ENCODE results near the gene TSR3.

GRCh38 chr16:1336619-1337018 lies 15.1 kb downstream of the TSR3 start:
- TF ChIP-seq KLF6 (CRISPR knock-in tag; IDR thresholded peaks at IDR 0.05) (no peak), TEAD3 (CRISPR knock-in tag; optimal IDR thresholded peaks at IDR 0.05; ENCODE audit: borderline replicate concordance) (no peak), POLR2A (IDR thresholded peaks at IDR 0.05; ENCODE audit: insufficient read depth in 1 of 2, low read depth in 2 of 2, low read length in 2 of 2) (no peak), EED (CRISPR knock-in tag; IDR thresholded peaks at IDR 0.05) (no peak), RAD51 (IDR thresholded peaks at IDR 0.05; ENCODE audit: borderline replicate concordance) (no peak), ZNF761 (CRISPR knock-in tag; conservative IDR thresholded peaks at IDR 0.05) (no peak), KLF16 (CRISPR knock-in tag; IDR thresholded peaks at IDR 0.05) (no peak), HDAC2 (CRISPR knock-in tag; IDR thresholded peaks at IDR 0.05) (no peak), ZFP82 (CRISPR knock-in tag; IDR thresholded peaks at IDR 0.05; ENCODE audit: borderline replicate concordance) (no peak), CTCF (CRISPR knock-in tag; IDR thresholded peaks at IDR 0.05) (no peak)
